Measurements from ENCODE around the gene CD300LB.
"Not testable (repeated sequence)": the region's sequence is repeated elsewhere in the genome, so short reads cannot be mapped to it uniquely, and the experiment has no call there.

Gene CD300LB

GRCh38 chr17:74525781-74526288 is 5.4 kb downstream of the CD300LB start:
- no peak for DNase-seq (ENCODE audit: low spot score)

- DNase-seq (ENCODE audit: low spot score): no peak
Observed at GRCh38 chr17:74525465-74525725, 5.9 kb downstream of the CD300LB start.

GRCh38 chr17:74524653-74525464 is 6.4 kb downstream of the CD300LB start:
- peak; percentile 1 for DNase-seq (ENCODE audit: low spot score)

- no peak for DNase-seq (ENCODE audit: low spot score)
Observed at GRCh38 chr17:74523308-74523707, 8.0 kb downstream of the CD300LB start.

GRCh38 chr17:74522381-74523105 is 8.7 kb downstream of the CD300LB start:
- peak; percentile 3 for DNase-seq (ENCODE audit: low spot score)

- DNase-seq (ENCODE audit: low spot score): peak; percentile 2
Observed at GRCh38 chr17:74521701-74522201, 9.5 kb downstream of the CD300LB start.

- peak; percentile 5 for DNase-seq (ENCODE audit: low spot score)
Observed at GRCh38 chr17:74520790-74521480, 10.3 kb downstream of the CD300LB start.

GRCh38 chr17:74520016-74520434 is 11.2 kb downstream of the CD300LB start:
- DNase-seq (ENCODE audit: low spot score): peak; percentile 5

GRCh38 chr17:74518413-74518981 is 12.8 kb downstream of the CD300LB start:
- not testable (repeated sequence) for DNase-seq (ENCODE audit: low spot score)

- no peak for DNase-seq (ENCODE audit: low spot score)
Observed at GRCh38 chr17:74516561-74517328, 14.5 kb downstream of the CD300LB start.

GRCh38 chr17:74515941-74516340 is 15.3 kb downstream of the CD300LB start:
- DNase-seq (ENCODE audit: low spot score): no peak

GRCh38 chr17:74514632-74515334 is 16.5 kb downstream of the CD300LB start:
- DNase-seq (ENCODE audit: low spot score): no peak

- no peak for DNase-seq (ENCODE audit: low spot score)
Observed at GRCh38 chr17:74513987-74514631, 17.2 kb downstream of the CD300LB start.

- no peak for DNase-seq (ENCODE audit: low spot score)
Observed at GRCh38 chr17:74512624-74513091, 18.6 kb downstream of the CD300LB start.

GRCh38 chr17:74512036-74512435 is 19.2 kb downstream of the CD300LB start:
- no peak for DNase-seq (ENCODE audit: low spot score)

GRCh38 chr17:74508156-74508555 is 23.1 kb downstream of the CD300LB start:
- no peak for DNase-seq (ENCODE audit: low spot score)

GRCh38 chr17:74503949-74504348 is 27.3 kb downstream of the CD300LB start:
- not testable (repeated sequence) for DNase-seq (ENCODE audit: low spot score)

- DNase-seq (ENCODE audit: low spot score): no peak
Observed at GRCh38 chr17:74502861-74503260, 28.4 kb downstream of the CD300LB start.

GRCh38 chr17:74499992-74500391 is 31.3 kb downstream of the CD300LB start:
- peak; percentile 2 for DNase-seq (ENCODE audit: low spot score)

- DNase-seq (ENCODE audit: low spot score): no peak
Observed at GRCh38 chr17:74497471-74497870, 33.8 kb downstream of the CD300LB start.

All from iPS-NIHi11 (cell line).